Measurements from ENCODE around the gene PNCK. TPM values are rescaled to one million over a fixed set of nuclear protein-coding genes. Genes with fewer than 3 reads are reported as not detected.
A peak's percentile ranks its signal among the peaks of the same experiment; 100 is the strongest.

PNCK gene
- total RNA-seq, 1 experiment from 2014 or later, result 1.1 TPM

DNA sequence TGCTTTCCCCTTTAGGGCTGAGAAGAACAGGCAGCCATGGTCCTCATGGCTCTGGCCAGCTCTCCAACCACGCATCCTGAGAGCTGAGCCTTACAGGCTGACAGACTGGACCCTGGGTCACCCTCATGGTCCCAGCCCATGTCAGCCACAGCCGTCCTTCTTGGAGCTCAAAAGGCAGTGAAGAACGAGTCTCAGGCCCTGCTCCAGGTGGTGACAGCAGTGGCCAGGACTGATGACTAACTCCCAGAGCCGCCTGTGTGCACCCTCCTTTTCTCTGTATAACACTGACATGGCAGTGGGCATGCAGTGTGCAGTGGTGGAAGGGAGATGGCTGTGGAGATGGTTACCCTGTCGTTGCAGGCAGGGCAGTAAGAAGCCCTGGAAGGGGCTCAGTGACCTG, 36.9 kb downstream of the PNCK start:
- no peaks in the 10 kb centered on the region for H3K4me1 Mint-ChIP-seq (ENCODE audit: low read depth, unreplicated experiment)
- H3K27ac Mint-ChIP-seq (ENCODE audit: unreplicated experiment), result no peak overlapping the region
- no peak for DNase-seq
- no peaks in the 10 kb centered on the region for H3K36me3 Mint-ChIP-seq (ENCODE audit: insufficient read depth, unreplicated experiment)
- intact Hi-C loops (cut with micrococcal nuclease; ENCODE audit: unreplicated experiment), result no loop called here
- no TSS peak for BruUV-seq (replicated peaks)
- CTCF ChIA-PET, result interaction anchor here (0.8 to 2.1 kb wide), 5 partner anchors 8 to 97 kb away, joined by 3 to 6 read pairs (median 5); partner anchors contain the start of gene CCNQ
- H3K27me3 Mint-ChIP-seq (ENCODE audit: unreplicated experiment), result peaks cover 78% of the 10 kb centered on the region
- H3K4me3 Mint-ChIP-seq (ENCODE audit: low read depth, unreplicated experiment), result no peak overlapping the region
- H3K9me3 Mint-ChIP-seq (ENCODE audit: low read depth, unreplicated experiment), result no peaks in the 10 kb centered on the region
- TF ChIP-seq, protein P1, sequence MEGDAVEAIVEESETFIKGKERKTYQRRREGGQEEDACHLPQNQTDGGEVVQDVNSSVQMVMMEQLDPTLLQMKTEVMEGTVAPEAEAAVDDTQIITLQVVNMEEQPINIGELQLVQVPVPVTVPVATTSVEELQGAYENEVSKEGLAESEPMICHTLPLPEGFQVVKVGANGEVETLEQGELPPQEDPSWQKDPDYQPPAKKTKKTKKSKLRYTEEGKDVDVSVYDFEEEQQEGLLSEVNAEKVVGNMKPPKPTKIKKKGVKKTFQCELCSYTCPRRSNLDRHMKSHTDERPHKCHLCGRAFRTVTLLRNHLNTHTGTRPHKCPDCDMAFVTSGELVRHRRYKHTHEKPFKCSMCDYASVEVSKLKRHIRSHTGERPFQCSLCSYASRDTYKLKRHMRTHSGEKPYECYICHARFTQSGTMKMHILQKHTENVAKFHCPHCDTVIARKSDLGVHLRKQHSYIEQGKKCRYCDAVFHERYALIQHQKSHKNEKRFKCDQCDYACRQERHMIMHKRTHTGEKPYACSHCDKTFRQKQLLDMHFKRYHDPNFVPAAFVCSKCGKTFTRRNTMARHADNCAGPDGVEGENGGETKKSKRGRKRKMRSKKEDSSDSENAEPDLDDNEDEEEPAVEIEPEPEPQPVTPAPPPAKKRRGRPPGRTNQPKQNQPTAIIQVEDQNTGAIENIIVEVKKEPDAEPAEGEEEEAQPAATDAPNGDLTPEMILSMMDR (IDR thresholded peaks at IDR 0.05; ENCODE audit: unreplicated experiment), result no peak

DNA sequence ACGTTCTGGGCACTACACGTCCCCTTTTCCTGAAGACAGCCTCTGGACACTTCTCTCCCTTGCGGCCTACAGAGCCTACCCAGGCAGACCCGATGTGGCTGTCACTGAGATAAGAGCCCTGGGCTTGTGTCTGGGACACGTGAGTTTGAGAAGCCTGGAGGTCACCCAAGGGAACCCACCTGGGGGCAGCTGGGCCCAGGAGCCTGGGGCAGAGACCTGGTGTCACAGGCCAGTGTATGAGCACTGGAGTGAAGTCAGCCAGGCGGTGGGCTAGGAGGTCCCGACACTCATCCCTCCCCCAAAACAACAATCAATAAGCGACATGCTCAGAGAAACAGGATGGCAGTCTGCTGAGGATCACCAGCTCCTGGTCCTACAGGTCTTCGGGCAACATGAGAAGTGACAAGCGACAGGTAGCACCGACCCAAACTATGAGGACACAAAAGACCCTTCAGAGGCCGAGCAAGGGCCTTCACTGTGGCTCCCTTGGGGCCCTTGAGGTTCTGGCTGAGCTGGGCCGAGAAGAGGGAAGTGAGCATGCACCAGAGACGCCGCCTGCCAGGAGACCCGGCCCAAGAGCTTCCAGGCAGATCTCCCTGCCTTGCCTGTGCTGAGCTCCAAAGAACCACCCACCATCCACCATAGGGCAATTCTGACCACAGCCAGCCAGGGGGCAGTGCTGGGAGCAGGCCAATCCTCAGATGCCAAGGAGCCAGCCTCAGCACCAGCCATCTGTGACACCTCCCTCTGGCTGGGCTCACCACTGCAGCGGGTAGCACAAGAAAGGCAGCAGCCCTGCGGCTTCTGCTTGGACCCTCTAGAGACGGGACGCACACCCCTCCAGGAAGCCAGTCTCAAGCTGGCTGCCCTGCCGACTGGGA, 37.6 kb downstream of the PNCK start:
- BruUV-seq (replicated peaks), result no TSS peak
- Mint-ChIP-seq H3K36me3 (ENCODE audit: insufficient read depth, unreplicated experiment) (no peaks in the 10 kb centered on the region), H3K4me1 (ENCODE audit: low read depth, unreplicated experiment) (no peaks in the 10 kb centered on the region), H3K27ac (ENCODE audit: unreplicated experiment) (no peak overlapping the region), H3K9me3 (ENCODE audit: low read depth, unreplicated experiment) (no peaks in the 10 kb centered on the region), H3K27me3 (ENCODE audit: unreplicated experiment) (peaks cover 78% of the 10 kb centered on the region), H3K4me3 (ENCODE audit: low read depth, unreplicated experiment) (no peak overlapping the region)
- TF ChIP-seq, protein P1 (IDR thresholded peaks at IDR 0.05; ENCODE audit: unreplicated experiment), result peak; percentile 41
- DNase-seq, result peak; percentile 67
- CTCF ChIA-PET, result interaction anchor here (0.6 to 2.1 kb wide), 6 partner anchors 9 to 97 kb away, joined by 3 to 6 read pairs (median 4); partner anchors contain the start of gene CCNQ
- intact Hi-C loops (cut with micrococcal nuclease; ENCODE audit: unreplicated experiment), result no loop called here

DNA sequence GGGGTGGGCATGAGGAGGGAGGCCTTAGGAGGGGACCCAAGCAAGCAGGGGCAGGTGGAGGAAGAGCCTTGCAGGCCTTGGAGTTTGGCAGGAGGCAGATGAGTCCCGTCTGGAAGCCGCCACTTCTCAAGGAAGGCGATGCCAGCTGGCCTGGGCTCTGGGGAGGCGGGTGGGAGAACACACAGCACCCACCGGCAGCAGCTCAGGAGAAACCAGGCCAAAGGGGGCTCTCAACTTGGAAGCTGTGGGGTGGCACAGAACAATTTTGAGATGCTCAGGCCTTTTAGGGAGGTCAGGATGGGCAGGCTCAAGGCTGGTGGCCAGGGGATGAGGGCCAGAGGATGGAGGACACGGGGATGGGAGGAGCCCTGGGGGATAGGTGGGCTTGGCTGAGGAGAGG, 38.2 kb downstream of the PNCK start:
- Mint-ChIP-seq H3K27me3 (ENCODE audit: unreplicated experiment) (peaks cover 78% of the 10 kb centered on the region), H3K27ac (ENCODE audit: unreplicated experiment) (no peak overlapping the region), H3K4me1 (ENCODE audit: low read depth, unreplicated experiment) (no peaks in the 10 kb centered on the region), H3K4me3 (ENCODE audit: low read depth, unreplicated experiment) (no peak overlapping the region), H3K36me3 (ENCODE audit: insufficient read depth, unreplicated experiment) (no peaks in the 10 kb centered on the region), H3K9me3 (ENCODE audit: low read depth, unreplicated experiment) (no peaks in the 10 kb centered on the region)
- BruUV-seq (replicated peaks), result no TSS peak
- CTCF ChIA-PET, result no interaction called here
- DNase-seq, result no peak
- intact Hi-C loops (cut with micrococcal nuclease; ENCODE audit: unreplicated experiment), result no loop called here
- TF ChIP-seq, protein P1 (IDR thresholded peaks at IDR 0.05; ENCODE audit: unreplicated experiment), result no peak

DNA sequence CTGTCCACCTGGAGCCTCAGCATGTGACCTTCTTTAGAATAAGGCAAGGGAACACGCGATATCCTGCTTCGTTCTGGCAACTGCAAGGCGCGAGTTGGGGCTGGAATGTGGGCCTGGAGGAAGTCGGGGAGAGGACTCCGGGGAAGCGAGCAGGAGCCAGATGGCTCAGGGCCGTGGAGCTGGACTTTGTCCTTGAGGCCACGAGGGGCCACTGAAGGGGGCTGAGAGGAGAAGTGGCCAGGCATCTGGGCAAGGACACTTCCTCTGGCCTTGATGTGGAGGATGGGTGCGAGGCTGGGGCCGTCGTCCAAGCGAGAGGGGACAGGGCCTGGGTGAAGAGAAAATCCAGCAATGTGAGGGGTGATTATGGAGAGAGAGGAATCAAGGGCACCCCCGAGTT, 38.8 kb downstream of the PNCK start:
- intact Hi-C loops (cut with micrococcal nuclease; ENCODE audit: unreplicated experiment), result no loop called here
- Mint-ChIP-seq H3K9me3 (ENCODE audit: low read depth, unreplicated experiment) (no peaks in the 10 kb centered on the region), H3K36me3 (ENCODE audit: insufficient read depth, unreplicated experiment) (no peaks in the 10 kb centered on the region), H3K4me3 (ENCODE audit: low read depth, unreplicated experiment) (no peak overlapping the region), H3K4me1 (ENCODE audit: low read depth, unreplicated experiment) (no peaks in the 10 kb centered on the region), H3K27ac (ENCODE audit: unreplicated experiment) (no peak overlapping the region), H3K27me3 (ENCODE audit: unreplicated experiment) (peaks cover 78% of the 10 kb centered on the region)
- no TSS peak for BruUV-seq (replicated peaks)
- CTCF ChIA-PET, result no interaction called here
- TF ChIP-seq, protein P1 (IDR thresholded peaks at IDR 0.05; ENCODE audit: unreplicated experiment), result no peak
- no peak for DNase-seq

Data from Calu3 (cell line).